ENCODE measurements around the gene TIMM44.

TIMM44 gene

GRCh38 chr19:7915250-7916102 is 28.0 kb downstream of the TIMM44 start:
- H3K4me3 ChIP-seq (ENCODE audit: low read depth, low read length), result peak overlapping the region; percentile 47; the same call in 1 of the 2 replicates
- TF ChIP-seq CTCF (IDR thresholded peaks at IDR 0.05; ENCODE audit: low read depth, low read length), result no peak

- H3K4me3 ChIP-seq (ENCODE audit: low read depth, low read length), result no peak within 1 kb of the TSS
- TF ChIP-seq CTCF (IDR thresholded peaks at IDR 0.05; ENCODE audit: low read depth, low read length), result no peak
These were observed 28.8 kb downstream of the TIMM44 start, which contains the start of gene TGFBR3L for GRCh38 chr19:7914598-7915045. Gene TGFBR3L (plus strand): TSS chr19:7914830.

- no peak overlapping the region for H3K4me3 ChIP-seq (ENCODE audit: low read depth, low read length)
- TF ChIP-seq CTCF (IDR thresholded peaks at IDR 0.05; ENCODE audit: low read depth, low read length), result no peak
These were observed 29.4 kb downstream of the TIMM44 start for GRCh38 chr19:7914099-7914498.

- TF ChIP-seq CTCF (IDR thresholded peaks at IDR 0.05; ENCODE audit: low read depth, low read length), result no peak
- no peak overlapping the region for H3K4me3 ChIP-seq (ENCODE audit: low read depth, low read length)
These were observed 29.8 kb downstream of the TIMM44 start for GRCh38 chr19:7913652-7914051.

- H3K4me3 ChIP-seq (ENCODE audit: low read depth, low read length), result no peak overlapping the region
These were observed 30.5 kb downstream of the TIMM44 start for GRCh38 chr19:7912697-7913564.

GRCh38 chr19:7912144-7912696 is 31.2 kb downstream of the TIMM44 start:
- no peak overlapping the region for H3K4me3 ChIP-seq (ENCODE audit: low read depth, low read length)
- TF ChIP-seq CTCF (IDR thresholded peaks at IDR 0.05; ENCODE audit: low read depth, low read length), result no peak

More at GRCh38 chr19:7912697-7913564, 30.5 kb downstream of the TIMM44 start:
- TF ChIP-seq CTCF (IDR thresholded peaks at IDR 0.05; ENCODE audit: low read depth, low read length), result no peak

Data from WI38 (cell line).